Astrocyte (in vitro differentiated cells and primary cell): ENCODE measurements around the gene RPS29.

Experiments used
- EZH2 ChIP-seq: IDR thresholded peaks from 2 replicates; pipeline ENCODE4 v1.6.1; 2012; ENCODE audit warnings: mild to moderate bottlenecking, low read length, inconsistent platforms; ENCODE audit not compliant: insufficient read depth
- TF ChIP-seq, protein P1 (sequence below): IDR thresholded peaks from 2 replicates; pipeline ENCODE4 v1.5.1; 2011; ENCODE audit warnings: low read depth, mild to moderate bottlenecking, inconsistent platforms, low read length, moderate library complexity; ENCODE audit not compliant: insufficient read depth

DNA sequence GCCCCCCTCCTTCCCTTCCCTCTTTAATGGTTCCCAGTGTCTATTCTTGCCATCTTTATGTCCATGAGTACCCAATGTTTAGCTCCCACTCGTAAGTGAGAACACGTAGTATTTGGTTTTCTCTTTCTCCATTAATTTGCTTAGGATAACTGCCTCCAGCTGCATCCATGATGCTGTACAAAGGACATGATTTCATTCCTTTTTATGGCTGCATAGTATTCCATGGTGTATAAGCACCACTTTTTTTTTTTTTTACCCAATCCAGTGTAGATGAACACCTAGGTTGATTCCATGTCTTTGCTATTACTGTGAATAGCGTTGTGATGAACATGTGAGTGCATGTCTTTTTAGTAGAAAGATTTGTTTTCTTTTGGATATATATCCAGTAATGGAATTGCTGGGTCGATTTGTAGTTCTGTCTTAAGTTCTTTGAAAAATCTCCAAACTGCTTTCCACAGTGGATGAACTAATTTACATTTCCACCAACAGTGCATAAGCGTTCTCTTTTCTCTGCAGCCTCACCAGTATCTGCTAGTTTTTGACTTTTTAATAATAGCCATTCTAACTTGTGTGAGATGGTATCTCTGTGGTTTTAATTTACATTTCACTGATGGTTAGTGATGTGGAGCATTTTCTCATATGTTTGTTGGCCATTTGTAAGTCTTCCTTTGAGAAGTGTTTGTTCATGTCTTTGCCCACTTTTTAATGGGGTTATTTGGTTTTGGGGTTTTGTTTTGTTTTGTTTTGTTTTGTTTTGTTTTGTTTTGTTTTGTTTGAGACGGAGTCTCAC is 26.0 kb downstream of the RPS29 start:
- TF ChIP-seq, protein P1, sequence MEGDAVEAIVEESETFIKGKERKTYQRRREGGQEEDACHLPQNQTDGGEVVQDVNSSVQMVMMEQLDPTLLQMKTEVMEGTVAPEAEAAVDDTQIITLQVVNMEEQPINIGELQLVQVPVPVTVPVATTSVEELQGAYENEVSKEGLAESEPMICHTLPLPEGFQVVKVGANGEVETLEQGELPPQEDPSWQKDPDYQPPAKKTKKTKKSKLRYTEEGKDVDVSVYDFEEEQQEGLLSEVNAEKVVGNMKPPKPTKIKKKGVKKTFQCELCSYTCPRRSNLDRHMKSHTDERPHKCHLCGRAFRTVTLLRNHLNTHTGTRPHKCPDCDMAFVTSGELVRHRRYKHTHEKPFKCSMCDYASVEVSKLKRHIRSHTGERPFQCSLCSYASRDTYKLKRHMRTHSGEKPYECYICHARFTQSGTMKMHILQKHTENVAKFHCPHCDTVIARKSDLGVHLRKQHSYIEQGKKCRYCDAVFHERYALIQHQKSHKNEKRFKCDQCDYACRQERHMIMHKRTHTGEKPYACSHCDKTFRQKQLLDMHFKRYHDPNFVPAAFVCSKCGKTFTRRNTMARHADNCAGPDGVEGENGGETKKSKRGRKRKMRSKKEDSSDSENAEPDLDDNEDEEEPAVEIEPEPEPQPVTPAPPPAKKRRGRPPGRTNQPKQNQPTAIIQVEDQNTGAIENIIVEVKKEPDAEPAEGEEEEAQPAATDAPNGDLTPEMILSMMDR = no peak
- no peak for TF ChIP-seq EZH2
